Keratinocyte (primary cell): Measurements from ENCODE around the gene ACTMAP. TPM values are rescaled to one million over a fixed set of nuclear protein-coding genes. Genes with fewer than 3 reads are reported as not detected.

Experiments used
- DNase-seq: peaks from one replicate; pipeline ENCODE4 v3.0.0-alpha.2; 2011; ENCODE audit warnings: low read depth, missing footprints, low spot score
- FAIRE-seq: peaks from 2 replicates; lab custom pipeline; 2011; peaks lifted over from hg19 to GRCh38; lab: Jason Lieb, UNC
- H2AFZ ChIP-seq: 2 replicates; pipeline ENCODE4 v1.6.0; 2012; ENCODE audit warnings: low read length, control low read depth, inconsistent platforms; ENCODE audit not compliant: control insufficient read depth
- H3K27ac ChIP-seq: 2 replicates; pipeline ENCODE4 v1.5.1; 2011; ENCODE audit warnings: low read length; ENCODE audit not compliant: control insufficient read depth, insufficient read depth
- H3K27me3 ChIP-seq: 3 replicates; pipeline ENCODE4 v1.6.0; 2011; ENCODE audit warnings: low read length; ENCODE audit not compliant: control insufficient read depth, insufficient read depth; ENCODE audit errors: extremely low read depth
- H3K36me3 ChIP-seq, 2 experiments: 2 replicates in 1 of 2; 3 replicates in 1 of 2; pipeline ENCODE4 v1.5.1; 2011; ENCODE audit warnings: low read length in 2 of 2, mild to moderate bottlenecking in 1 of 2; ENCODE audit not compliant: control insufficient read depth in 2 of 2, insufficient read depth in 2 of 2; ENCODE audit errors: extremely low read depth in 1 of 2
- H3K4me1 ChIP-seq: 3 replicates; pipeline ENCODE4 v1.5.1; 2011; ENCODE audit warnings: low read length; ENCODE audit not compliant: control insufficient read depth, insufficient read depth; ENCODE audit errors: extremely low read depth
- H3K4me2 ChIP-seq: 3 replicates; pipeline ENCODE4 v1.6.0; 2011; ENCODE audit warnings: low read depth, low read length; ENCODE audit not compliant: control insufficient read depth, insufficient read depth; ENCODE audit errors: extremely low read depth
- H3K4me3 ChIP-seq, 3 experiments: fragments of 200-600 bp in 1 of 3; sonication (generic) in 1 of 3; 2 replicates in 2 of 3; 3 replicates in 1 of 3; pipeline ENCODE4 v1.5.1; 2011 to 2016; ENCODE audit warnings: low read length in 3 of 3, mild to moderate bottlenecking in 3 of 3, control low read depth in 2 of 3, inconsistent platforms in 1 of 3, low read depth in 1 of 3, mixed read lengths in 1 of 3, mixed run types in 1 of 3, moderate library complexity in 1 of 3; ENCODE audit not compliant: control insufficient read depth in 2 of 3, insufficient read depth in 2 of 3; ENCODE audit errors: extremely low read depth in 1 of 3
- H3K79me2 ChIP-seq: 2 replicates; pipeline ENCODE4 v1.6.0; 2012; ENCODE audit warnings: low read length; ENCODE audit not compliant: control insufficient read depth, insufficient read depth
- H3K9ac ChIP-seq: 3 replicates; pipeline ENCODE4 v1.6.0; 2011; ENCODE audit warnings: low read length; ENCODE audit not compliant: control insufficient read depth, insufficient read depth; ENCODE audit errors: extremely low read depth
- H3K9me1 ChIP-seq: 3 replicates; pipeline ENCODE4 v1.6.0; 2011; ENCODE audit warnings: low read length; ENCODE audit not compliant: control insufficient read depth, insufficient read depth; ENCODE audit errors: extremely low read depth
- H3K9me3 ChIP-seq: 2 replicates; pipeline ENCODE4 v1.5.1; 2012; ENCODE audit warnings: low read depth, low read length; ENCODE audit not compliant: control insufficient read depth
- H4K20me1 ChIP-seq: 3 replicates; pipeline ENCODE4 v1.6.0; 2011; ENCODE audit warnings: low read length; ENCODE audit not compliant: control insufficient read depth, insufficient read depth; ENCODE audit errors: extremely low read depth
- CTCF ChIP-seq, 3 experiments: IDR thresholded peaks in 1 of 3; conservative IDR thresholded peaks in 1 of 3; optimal IDR thresholded peaks in 1 of 3; 2 replicates in 2 of 3; 3 replicates in 1 of 3; pipeline versions ENCODE3 to v1.5.1; 2011; ENCODE audit warnings: low read length in 3 of 3, mild to moderate bottlenecking in 3 of 3, moderate library complexity in 2 of 3, control low read depth in 1 of 3, inconsistent platforms in 1 of 3; ENCODE audit not compliant: insufficient read depth in 2 of 3; ENCODE audit errors: extremely low read depth in 1 of 3
- EZH2 ChIP-seq: IDR thresholded peaks from one replicate; pipeline ENCODE4 v1.6.1; 2012; ENCODE audit warnings: inconsistent platforms, mild to moderate bottlenecking, low read length, moderate library complexity
- dilution Hi-C: fragments of 300-500 bp; cut with MboI; formaldehyde crosslinking; loops from one replicate; pipeline ENCODE4 v1.7.0; 2020; ENCODE audit warnings: low sequenced_read_pairs; ENCODE audit not compliant: extremely low pct_ligation_motif_present
- polyA plus RNA-seq, 5 experiments: library from polyadenylated mRNA; depleted of rRNA in 3 of 5; stranded (reverse) in 3 of 5; stranded (forward) in 1 of 5; unstranded in 1 of 5; fragments of >200 nt; gene quantifications; 1 replicate in 1 of 5; 2 replicates in 3 of 5; 3 replicates in 1 of 5; pipeline versions ENCODE4 v1.2.1 to v1.2.3, GENCODE V29; 2011 to 2012; ENCODE audit warnings: missing spikeins in 2 of 5, low read depth in 1 of 5, low replicate concordance in 1 of 5

The ACTMAP gene
- polyA plus RNA-seq, 1 donor (not counting 4 experiments of a cell fraction or from before 2014, with no cell fraction given) = 1.4 TPM

- H3K9me1 ChIP-seq = no peaks in the 10 kb centered on the region
- H3K27me3 ChIP-seq = no peaks in the 10 kb centered on the region
- H3K27ac ChIP-seq = peak overlapping the region; percentile 98
- DNase-seq (no peak), FAIRE-seq (no peak)
- TF ChIP-seq CTCF (optimal IDR thresholded peaks at IDR 0.05 in 1 of 3, IDR thresholded peaks at IDR 0.05 in 1 of 3, conservative IDR thresholded peaks at IDR 0.05 in 1 of 3; ENCODE audit: extremely low read depth in 1 of 3, insufficient read depth in 2 of 3, low read length in 3 of 3) = no peak
- TF ChIP-seq EZH2 = no peak
- H3K9me3 ChIP-seq = no peaks in the 10 kb centered on the region
- H3K4me2 ChIP-seq = peak overlapping the region; percentile 100
- no peaks in the 10 kb centered on the region for H3K36me3 ChIP-seq
- H3K4me1 ChIP-seq = peaks cover 26% of the 10 kb centered on the region
- peak overlapping the region; percentile 90 for H2AFZ ChIP-seq
- H3K4me3 ChIP-seq = peak overlapping the region; percentile 70 to 96 (median 81)
- no peaks in the 10 kb centered on the region for H4K20me1 ChIP-seq
- H3K9ac ChIP-seq = peak overlapping the region; percentile 93
- dilution Hi-C loops = no loop called here
- H3K79me2 ChIP-seq = no peaks in the 10 kb centered on the region
These were observed 27.3 kb upstream of the ACTMAP start for GRCh38 chr19:40777645-40777936.

GRCh38 chr19:40776932-40777644, 26.8 kb upstream of the ACTMAP start:
- DNase-seq (peak; percentile 46), FAIRE-seq (peak; percentile 73)
- peak overlapping the region; percentile 90 for H2AFZ ChIP-seq
- H3K9ac ChIP-seq = peak overlapping the region; percentile 93
- H3K27ac ChIP-seq = peak overlapping the region; percentile 98
- peak overlapping the region; percentile 70 to 96 (median 81) for H3K4me3 ChIP-seq
- no peaks in the 10 kb centered on the region for H3K27me3 ChIP-seq
- TF ChIP-seq CTCF (optimal IDR thresholded peaks at IDR 0.05 in 1 of 3, IDR thresholded peaks at IDR 0.05 in 1 of 3, conservative IDR thresholded peaks at IDR 0.05 in 1 of 3; ENCODE audit: extremely low read depth in 1 of 3, insufficient read depth in 2 of 3, low read length in 3 of 3) (no peak), EZH2 (no peak)
- no peaks in the 10 kb centered on the region for H3K36me3 ChIP-seq
- H4K20me1 ChIP-seq = no peaks in the 10 kb centered on the region
- no peaks in the 10 kb centered on the region for H3K9me1 ChIP-seq
- H3K4me1 ChIP-seq = peaks cover 26% of the 10 kb centered on the region
- no peaks in the 10 kb centered on the region for H3K79me2 ChIP-seq
- dilution Hi-C loops = no loop called here
- no peaks in the 10 kb centered on the region for H3K9me3 ChIP-seq
- peak overlapping the region; percentile 100 for H3K4me2 ChIP-seq
